CD4-positive, CD25-positive, alpha-beta regulatory T cell (primary cell): Measurements from ENCODE around the gene ZNF778. TPM values are rescaled to one million over a fixed set of nuclear protein-coding genes. Genes with fewer than 3 reads are reported as not detected.
A peak's percentile ranks its signal among the peaks of the same experiment; 100 is the strongest.
"Not testable (repeated sequence)": the region's sequence is repeated elsewhere in the genome, so short reads cannot be mapped to it uniquely, and the experiment has no call there.

ENCODE experiments used
- ATAC-seq, 2 donors: fragments of 150-1000 bp; cut with Tn5 transposase; one replicate each; pipeline ENCODE4 v1.10.0; 2021; ENCODE audit warnings: low read depth in 2 of 2, moderate number of reproducible peaks in 2 of 2, moderate library complexity in 1 of 2
- DNase-seq, 3 donors: peaks; one replicate each; pipeline versions ENCODE4 v3.0.0 to v3.0.0-alpha.2; 2012 to 2022; ENCODE audit warnings: mixed read lengths in 1 of 3
- H3K27ac ChIP-seq: one replicate; pipeline ENCODE4 v1.7.0; 2013; ENCODE audit warnings: mild to moderate bottlenecking, low read length; ENCODE audit not compliant: insufficient read depth, poor library complexity, severe bottlenecking
- H3K27me3 ChIP-seq: one replicate; pipeline ENCODE4 v1.7.0; 2013; ENCODE audit warnings: low read length; ENCODE audit not compliant: control insufficient read depth, insufficient read depth
- H3K36me3 ChIP-seq: one replicate; pipeline ENCODE4 v1.7.0; 2013; ENCODE audit warnings: mild to moderate bottlenecking, low read length, moderate library complexity; ENCODE audit not compliant: control insufficient read depth, insufficient read depth
- H3K4me1 ChIP-seq: 2 replicates; pipeline ENCODE4 v1.7.0; 2013; ENCODE audit warnings: mild to moderate bottlenecking, low read length; ENCODE audit not compliant: insufficient read depth, control insufficient read depth, poor library complexity, severe bottlenecking
- H3K4me3 ChIP-seq: one replicate; pipeline ENCODE4 v1.7.0; 2013; ENCODE audit warnings: low read depth, mild to moderate bottlenecking, low read length, moderate library complexity
- H3K9me3 ChIP-seq, 2 experiments: 1 replicate in 1 of 2; 2 replicates in 1 of 2; pipeline ENCODE4 v1.7.0; 2013; ENCODE audit warnings: low read length in 2 of 2, mild to moderate bottlenecking in 1 of 2, moderate library complexity in 1 of 2; ENCODE audit not compliant: control insufficient read depth in 2 of 2
- H3K27ac Mint-ChIP-seq, 3 donors: one replicate each; pipeline ENCODE4 v1.8.0; 2020 to 2022; ENCODE audit warnings: mild to moderate bottlenecking in 3 of 3, mixed read lengths in 3 of 3, moderate library complexity in 2 of 3
- H3K27me3 Mint-ChIP-seq: one replicate; pipeline ENCODE4 v1.8.0; 2022; ENCODE audit warnings: mild to moderate bottlenecking, mixed read lengths
- H3K36me3 Mint-ChIP-seq: one replicate; pipeline ENCODE4 v1.8.0; 2020; ENCODE audit warnings: mixed read lengths
- H3K4me1 Mint-ChIP-seq, 4 donors: one replicate each; pipeline ENCODE4 v1.8.0; 2020 to 2022; ENCODE audit warnings: mixed read lengths in 4 of 4, mild to moderate bottlenecking in 1 of 4
- H3K4me3 Mint-ChIP-seq, 4 donors: one replicate each; pipeline ENCODE4 v1.8.0; 2020 to 2022; ENCODE audit warnings: mild to moderate bottlenecking in 4 of 4, mixed read lengths in 4 of 4, moderate library complexity in 3 of 4
- H3K9me3 Mint-ChIP-seq, 7 donors: one replicate each; pipeline ENCODE4 v1.8.0; 2020 to 2022; ENCODE audit warnings: mixed read lengths in 7 of 7, mild to moderate bottlenecking in 3 of 7, moderate library complexity in 2 of 7
- polyA plus RNA-seq, 4 donors: library from polyadenylated mRNA; unstranded; fragments of 300-500 nt; fragmentation: Illumina TruSeq; gene quantifications; one replicate each; pipeline ENCODE4 v1.2.3, GENCODE V29; 2021
- total RNA-seq: library from RNA; stranded (reverse); gene quantifications from one replicate; pipeline ENCODE4 v1.2.3, GENCODE V29; 2022

ZNF778 gene
- total and polyA plus RNA-seq, 5 donors from 2014 or later: 3.3 to 7.9 (median 4.5) TPM

- Histone ChIP-seq H3K9me3 (peaks cover 6 to 10% of the 10 kb centered on the region in 2 experiments), H3K27me3 (no peaks in the 10 kb centered on the region), H3K4me3 (no peak overlapping the region), H3K36me3 (no peaks in the 10 kb centered on the region), H3K4me1 (peaks cover 10% of the 10 kb centered on the region), H3K27ac (no peak overlapping the region)
- Mint-ChIP-seq H3K4me3 (peak overlapping the region; percentile 84 to 88 (median 85)), H3K36me3 (peaks cover 3% of the 10 kb centered on the region), H3K4me1 (peaks cover 0 to 21% (median 15%) of the 10 kb centered on the region in 4 donors), H3K9me3 (peaks cover 0 to 8% (median 3%) of the 10 kb centered on the region in 7 donors), H3K27me3 (peaks cover 19% of the 10 kb centered on the region), H3K27ac (peak overlapping the region in 1 of 3 donors; percentile 87)
- ATAC-seq (no peak), DNase-seq (peak; percentile 17 to 44 (median 26))
Measured at GRCh38 chr16:89248196-89248982, 30.9 kb downstream of the ZNF778 start.

- Mint-ChIP-seq H3K9me3 (peaks cover 0 to 8% (median 4%) of the 10 kb centered on the region in 7 donors), H3K36me3 (peaks cover 3% of the 10 kb centered on the region), H3K4me3 (no peak overlapping the region), H3K27me3 (peaks cover 42% of the 10 kb centered on the region), H3K27ac (no peak overlapping the region), H3K4me1 (peaks cover 5 to 33% (median 19%) of the 10 kb centered on the region in 4 donors)
- Histone ChIP-seq H3K9me3 (peaks cover 6 to 10% of the 10 kb centered on the region in 2 experiments), H3K4me3 (no peak overlapping the region), H3K36me3 (no peaks in the 10 kb centered on the region), H3K27me3 (peaks cover 5% of the 10 kb centered on the region), H3K4me1 (peaks cover 15% of the 10 kb centered on the region), H3K27ac (no peak overlapping the region)
- no peak for ATAC-seq
- DNase-seq: no peak
Measured at GRCh38 chr16:89253548-89254287, 36.2 kb downstream of the ZNF778 start.

- H3K27ac Mint-ChIP-seq: peak overlapping the region in 1 of 3 donors; percentile 88
- H3K4me1 Mint-ChIP-seq: peaks cover 5 to 27% (median 15%) of the 10 kb centered on the region in 4 donors
- Histone ChIP-seq H3K27me3 (peaks cover 5% of the 10 kb centered on the region), H3K27ac (no peak overlapping the region), H3K9me3 (no peaks in the 10 kb centered on the region), H3K4me1 (peaks cover 15% of the 10 kb centered on the region), H3K4me3 (no peak overlapping the region), H3K36me3 (no peaks in the 10 kb centered on the region)
- peaks cover 0 to 2% (median 0%) of the 10 kb centered on the region in 7 donors for H3K9me3 Mint-ChIP-seq
- DNase-seq (peak; percentile 62 to 71 (median 62)), ATAC-seq (peak; percentile 90 to 94)
- peak overlapping the region in 3 of 4 donors; percentile 49 to 79 (median 58) for H3K4me3 Mint-ChIP-seq
- H3K27me3 Mint-ChIP-seq: peaks cover 36% of the 10 kb centered on the region
- no peaks in the 10 kb centered on the region for H3K36me3 Mint-ChIP-seq
Measured at GRCh38 chr16:89256651-89257254, 39.2 kb downstream of the ZNF778 start.

- no peak overlapping the region for H3K4me3 ChIP-seq
- no peaks in the 10 kb centered on the region for H3K36me3 ChIP-seq
- no peaks in the 10 kb centered on the region for H3K36me3 Mint-ChIP-seq
- ATAC-seq: no peak
- DNase-seq: peak in 1 of 3 donors; percentile 14
- H3K4me3 Mint-ChIP-seq: peak overlapping the region; percentile 17 to 78 (median 66)
- H3K27ac ChIP-seq: no peak overlapping the region
- peaks cover 0 to 2% (median 0%) of the 10 kb centered on the region in 7 donors for H3K9me3 Mint-ChIP-seq
- H3K4me1 Mint-ChIP-seq: peaks cover 5 to 24% (median 15%) of the 10 kb centered on the region in 4 donors
- peak overlapping the region; percentile 5 to 76 (median 50) for H3K27ac Mint-ChIP-seq
- H3K4me1 ChIP-seq: peaks cover 15% of the 10 kb centered on the region
- peaks cover 35% of the 10 kb centered on the region for H3K27me3 Mint-ChIP-seq
- no peaks in the 10 kb centered on the region for H3K9me3 ChIP-seq
- H3K27me3 ChIP-seq: peaks cover 5% of the 10 kb centered on the region
Measured at GRCh38 chr16:89257281-89257731, 39.8 kb downstream of the ZNF778 start.

- Histone ChIP-seq H3K27me3 (peaks cover 5% of the 10 kb centered on the region), H3K27ac (no peak overlapping the region), H3K9me3 (no peaks in the 10 kb centered on the region), H3K4me1 (peaks cover 15% of the 10 kb centered on the region), H3K36me3 (no peaks in the 10 kb centered on the region), H3K4me3 (no peak overlapping the region)
- H3K36me3 Mint-ChIP-seq: no peaks in the 10 kb centered on the region
- DNase-seq (no peak), ATAC-seq (no peak)
- H3K4me1 Mint-ChIP-seq: peaks cover 5 to 22% (median 14%) of the 10 kb centered on the region in 4 donors
- H3K27ac Mint-ChIP-seq: peak overlapping the region; percentile 5 to 76 (median 50)
- H3K4me3 Mint-ChIP-seq: peak overlapping the region; percentile 17 to 81 (median 71)
- H3K9me3 Mint-ChIP-seq: peaks cover 0 to 2% (median 0%) of the 10 kb centered on the region in 7 donors
- H3K27me3 Mint-ChIP-seq: peaks cover 29% of the 10 kb centered on the region
Measured at GRCh38 chr16:89257757-89258465, 40.4 kb downstream of the ZNF778 start.

GRCh38 chr16:89259901-89260300 is 42.4 kb downstream of the ZNF778 start:
- not testable (repeated sequence) for H3K27ac ChIP-seq

More at GRCh38 chr16:89259901-89260300, 42.4 kb downstream of the ZNF778 start:
- not testable (repeated sequence) for H3K9me3 Mint-ChIP-seq, H3K27me3 ChIP-seq, ATAC-seq, H3K36me3 Mint-ChIP-seq, H3K4me3 ChIP-seq, H3K36me3 ChIP-seq, DNase-seq, H3K4me3 Mint-ChIP-seq, H3K27ac Mint-ChIP-seq, H3K9me3 ChIP-seq
- peaks cover 15% of the 10 kb centered on the region for H3K4me1 ChIP-seq
- Mint-ChIP-seq H3K4me1 (peaks cover 5 to 22% (median 13%) of the 10 kb centered on the region in 4 donors), H3K27me3 (peaks cover 29% of the 10 kb centered on the region)
